HAP-1 (cell line): ENCODE results near the gene KLF5.
"Not testable (repeated sequence)": the region's sequence is repeated elsewhere in the genome, so short reads cannot be mapped to it uniquely, and the experiment has no call there.

ENCODE experiments used
- DNase-seq, 2 experiments: peaks; one replicate each; pipeline ENCODE4 v3.0.0-alpha.2; 2016 to 2020; ENCODE audit warnings: low spot score in 2 of 2
- H3K27me3 ChIP-seq: fragments of 250-450 bp; sonication (Bioruptor Pico); 2 replicates; pipeline ENCODE4 v1.5.1; 2020; ENCODE audit warnings: low read depth, mild to moderate bottlenecking, moderate library complexity
- H3K36me3 ChIP-seq: fragments of 250-450 bp; sonication (Bioruptor Pico); replicated peaks from 2 replicates; pipeline ENCODE4 v1.5.1; 2020; ENCODE audit warnings: mild to moderate bottlenecking
- H3K4me1 ChIP-seq: fragments of 250-450 bp; sonication (Bioruptor Pico); 2 replicates; pipeline ENCODE4 v1.5.1; 2020; ENCODE audit warnings: mild to moderate bottlenecking
- H3K4me3 ChIP-seq: fragments of 250-450 bp; sonication (Bioruptor Pico); 2 replicates; pipeline ENCODE4 v1.5.1; 2020; ENCODE audit warnings: mild to moderate bottlenecking, moderate library complexity
- H3K9me3 ChIP-seq: fragments of 250-450 bp; sonication (Bioruptor Pico); 2 replicates; pipeline ENCODE4 v1.5.1; 2020; ENCODE audit warnings: mild to moderate bottlenecking, moderate library complexity
- in situ Hi-C: fragments of 300-500 bp; cut with MboI; formaldehyde crosslinking; loops from 3 replicates; pipeline ENCODE4 v1.14.3; 2020; ENCODE audit warnings: low sequenced_read_pairs, inconsistent platforms, mixed read lengths

The KLF5 gene

GRCh38 chr13:73081256-73081915 lies 22.6 kb downstream of the KLF5 start:
- in situ Hi-C loops, result no loop called here
- no peak for DNase-seq
- H3K4me3 ChIP-seq, result no peak overlapping the region
- H3K36me3 ChIP-seq, result peaks cover 8% of the 10 kb centered on the region
- no peaks in the 10 kb centered on the region for H3K4me1 ChIP-seq
- no peaks in the 10 kb centered on the region for H3K9me3 ChIP-seq
- no peaks in the 10 kb centered on the region for H3K27me3 ChIP-seq

GRCh38 chr13:73082471-73082870 lies 23.7 kb downstream of the KLF5 start:
- Histone ChIP-seq H3K36me3 (peaks cover 2% of the 10 kb centered on the region; the same call in 1 of the 2 replicates), H3K4me1 (no peaks in the 10 kb centered on the region; the same call in 1 of the 2 replicates), H3K9me3 (no peaks in the 10 kb centered on the region), H3K27me3 (no peaks in the 10 kb centered on the region), H3K4me3 (no peak overlapping the region)
- in situ Hi-C loops, result no loop called here
- no peak for DNase-seq

DNA sequence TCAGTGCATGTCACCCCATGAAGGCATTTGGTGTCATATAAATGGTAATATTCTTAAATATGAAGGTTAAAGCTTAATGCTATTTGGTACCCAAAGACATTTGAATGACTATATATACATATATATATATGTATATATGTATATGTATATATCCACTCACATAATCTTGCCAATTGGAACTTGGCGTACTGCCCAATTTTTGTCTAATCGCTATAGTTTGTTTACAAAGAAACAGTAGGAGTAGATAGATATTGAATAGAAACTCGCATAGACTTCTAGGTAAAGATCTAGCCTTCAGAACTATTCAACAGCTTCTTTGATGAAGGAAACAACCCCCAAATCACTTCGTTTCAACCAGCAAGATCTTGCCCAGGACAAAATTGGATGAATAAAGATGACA lies 24.1 kb downstream of the KLF5 start:
- no peaks in the 10 kb centered on the region; the same call in 1 of the 2 replicates for H3K4me1 ChIP-seq
- H3K9me3 ChIP-seq, result no peaks in the 10 kb centered on the region
- DNase-seq, result no peak
- no peak overlapping the region for H3K4me3 ChIP-seq
- in situ Hi-C loops, result no loop called here
- H3K27me3 ChIP-seq, result no peaks in the 10 kb centered on the region
- H3K36me3 ChIP-seq, result no peaks in the 10 kb centered on the region

DNA sequence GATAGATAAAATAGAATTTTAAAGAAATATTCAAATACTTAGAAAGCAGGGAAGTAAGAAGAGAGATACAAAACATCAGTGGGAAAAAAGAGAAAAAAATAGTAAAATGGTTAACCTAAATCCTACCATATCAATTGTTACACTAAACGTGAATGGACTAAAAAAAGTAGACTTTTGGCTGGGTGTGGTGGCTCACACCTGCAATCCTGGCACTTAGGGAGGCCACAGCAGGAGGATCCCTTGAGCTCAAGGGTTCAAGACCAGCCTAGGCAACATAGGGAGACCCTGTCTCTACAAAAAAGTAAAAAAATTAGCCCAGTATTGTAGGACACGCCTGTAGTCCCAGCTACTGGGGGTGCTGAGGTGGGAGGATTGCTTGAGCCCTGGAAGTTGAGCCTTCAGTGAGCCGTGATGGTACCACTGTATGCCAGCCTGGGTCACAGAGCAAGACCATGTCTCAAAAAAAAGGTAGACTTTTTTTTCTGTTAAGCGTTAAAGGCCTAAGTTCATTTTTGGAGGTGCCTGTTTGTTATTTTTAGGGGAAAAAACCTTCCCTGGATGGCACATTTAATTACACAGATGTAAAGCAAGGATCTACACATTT lies 29.6 kb downstream of the KLF5 start:
- DNase-seq, result no peak
- 0 out of 2 replicates have a peak, but pooled peaks cover 4% of the 10 kb centered on the region for H3K9me3 ChIP-seq
- in situ Hi-C loops, result no loop called here

DNA sequence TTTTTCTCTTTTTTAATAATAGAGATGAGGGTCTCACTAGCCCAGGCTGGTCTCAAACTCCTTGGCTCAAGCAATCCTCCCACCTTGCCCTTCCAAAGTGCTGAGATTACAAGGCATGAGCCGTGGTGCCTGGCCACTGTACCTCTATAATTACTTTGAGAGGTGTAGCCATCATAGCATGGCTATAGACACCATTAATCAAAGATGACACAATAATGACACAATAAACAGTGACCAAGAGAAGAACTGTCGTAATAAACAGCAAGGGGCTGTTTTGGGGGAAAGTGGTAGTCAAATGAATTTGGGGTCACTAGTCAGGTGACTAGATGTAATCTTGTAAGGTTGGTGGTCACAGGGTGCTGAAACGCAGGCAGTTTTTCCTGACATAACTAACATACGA lies 30.4 kb downstream of the KLF5 start:
- in situ Hi-C loops, result no loop called here
- no peaks in the 10 kb centered on the region for H3K36me3 ChIP-seq
- DNase-seq, result no peak
- no peaks in the 10 kb centered on the region; the same call in 1 of the 2 replicates for H3K4me1 ChIP-seq
- no peak overlapping the region for H3K4me3 ChIP-seq
- 0 out of 2 replicates have a peak, but pooled peaks cover 4% of the 10 kb centered on the region for H3K9me3 ChIP-seq
- H3K27me3 ChIP-seq, result no peaks in the 10 kb centered on the region

More for the DNA sequence above, 29.6 kb downstream of the KLF5 start:
- no peaks in the 10 kb centered on the region for H3K27me3 ChIP-seq
- H3K4me3 ChIP-seq, result no peak overlapping the region
- no peaks in the 10 kb centered on the region for H3K36me3 ChIP-seq
- no peaks in the 10 kb centered on the region; the same call in 1 of the 2 replicates for H3K4me1 ChIP-seq

- in situ Hi-C loops, result no loop called here
Measured at GRCh38 chr13:73090116-73090822, 31.5 kb downstream of the KLF5 start.

DNA sequence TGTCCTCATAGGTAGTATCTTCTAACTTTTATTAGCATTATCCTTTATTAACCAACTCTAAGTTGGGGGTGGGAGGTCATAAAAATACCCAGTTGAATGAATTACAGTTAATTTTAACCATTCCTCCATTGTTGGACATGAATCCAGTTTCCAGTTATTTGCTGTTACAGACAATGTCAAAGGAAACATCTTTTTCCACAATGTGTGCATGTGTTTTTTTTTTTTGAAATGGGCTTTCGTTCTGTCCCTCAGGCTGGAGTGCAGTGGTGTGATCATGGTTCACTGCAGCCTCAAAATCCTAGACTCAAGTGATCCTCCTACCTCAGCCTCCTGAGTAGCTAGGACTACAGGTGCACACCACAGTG lies 32.0 kb downstream of the KLF5 start:
- no peak for DNase-seq
- H3K9me3 ChIP-seq, result 0 out of 2 replicates have a peak, but pooled peaks cover 4% of the 10 kb centered on the region
- H3K27me3 ChIP-seq, result no peaks in the 10 kb centered on the region
- no peaks in the 10 kb centered on the region for H3K36me3 ChIP-seq
- no peaks in the 10 kb centered on the region; the same call in 1 of the 2 replicates for H3K4me1 ChIP-seq
- in situ Hi-C loops, result no loop called here
- no peak overlapping the region for H3K4me3 ChIP-seq

More at GRCh38 chr13:73090116-73090822, 31.5 kb downstream of the KLF5 start:
- DNase-seq, result no peak
- Histone ChIP-seq H3K4me3 (no peak overlapping the region), H3K36me3 (no peaks in the 10 kb centered on the region), H3K4me1 (no peaks in the 10 kb centered on the region; the same call in 1 of the 2 replicates), H3K9me3 (0 out of 2 replicates have a peak, but pooled peaks cover 4% of the 10 kb centered on the region), H3K27me3 (no peaks in the 10 kb centered on the region)

DNA sequence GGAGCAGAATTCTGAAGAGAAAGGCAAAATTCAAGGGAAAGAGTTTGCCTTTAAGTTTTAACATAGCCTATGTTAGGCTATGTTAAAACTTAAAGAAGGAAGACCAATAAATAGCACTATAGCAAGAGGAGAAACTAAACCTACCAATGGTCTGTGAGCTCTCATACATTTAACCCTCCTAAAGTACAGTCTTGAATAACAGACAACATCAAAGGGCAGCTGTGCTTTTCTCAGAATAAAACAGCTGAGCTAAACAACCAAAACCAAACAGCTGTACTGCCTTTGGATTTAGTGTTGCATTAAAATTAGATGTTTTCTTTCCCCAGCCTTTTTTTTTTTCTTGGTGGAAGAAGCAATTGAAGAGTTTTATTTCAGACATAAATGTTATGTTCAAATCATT lies 34.0 kb downstream of the KLF5 start:
- no peak for DNase-seq
- H3K4me3 ChIP-seq, result no peak overlapping the region
- H3K9me3 ChIP-seq, result peaks cover 8% of the 10 kb centered on the region; the same call in 1 of the 2 replicates
- no peaks in the 10 kb centered on the region for H3K4me1 ChIP-seq
- in situ Hi-C loops, result no loop called here
- H3K27me3 ChIP-seq, result no peaks in the 10 kb centered on the region
- no peaks in the 10 kb centered on the region for H3K36me3 ChIP-seq

DNA sequence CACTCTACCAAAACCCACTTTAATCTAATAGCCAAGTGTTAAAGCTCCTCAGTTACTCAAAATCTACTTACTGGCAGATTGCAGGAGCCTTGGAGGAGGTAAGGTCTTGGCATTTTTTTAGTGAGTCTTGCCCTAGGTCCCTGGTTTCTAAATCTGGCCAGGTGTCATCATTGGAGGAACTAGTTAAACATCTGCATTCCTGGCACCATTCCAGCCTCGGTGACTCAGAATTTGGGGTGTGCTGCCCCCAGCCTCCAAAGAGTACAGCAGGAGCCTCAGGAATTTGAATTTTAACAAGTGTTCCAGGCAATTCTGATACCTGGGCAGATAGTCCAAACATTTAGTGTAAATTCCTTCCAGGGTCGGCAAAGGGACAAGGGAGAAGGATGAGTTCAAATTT lies 37.4 kb downstream of the KLF5 start:
- in situ Hi-C loops, result no loop called here

GRCh38 chr13:73096638-73097037 lies 37.8 kb downstream of the KLF5 start:
- Histone ChIP-seq H3K9me3 (peaks cover 4% of the 10 kb centered on the region; the same call in 1 of the 2 replicates), H3K4me1 (peaks cover under 1% of the 10 kb centered on the region; the same call in 1 of the 2 replicates), H3K27me3 (no peaks in the 10 kb centered on the region), H3K36me3 (no peaks in the 10 kb centered on the region), H3K4me3 (no peak overlapping the region)
- in situ Hi-C loops, result no loop called here
- DNase-seq, result no peak

More for the DNA sequence above, 37.4 kb downstream of the KLF5 start:
- no peak for DNase-seq
- Histone ChIP-seq H3K4me1 (no peaks in the 10 kb centered on the region), H3K36me3 (no peaks in the 10 kb centered on the region), H3K9me3 (peaks cover 4% of the 10 kb centered on the region; the same call in 1 of the 2 replicates), H3K4me3 (no peak overlapping the region), H3K27me3 (no peaks in the 10 kb centered on the region)

- in situ Hi-C loops, DNase-seq: not testable (repeated sequence)
Measured at GRCh38 chr13:73100781-73101180, 42.0 kb downstream of the KLF5 start.

DNA sequence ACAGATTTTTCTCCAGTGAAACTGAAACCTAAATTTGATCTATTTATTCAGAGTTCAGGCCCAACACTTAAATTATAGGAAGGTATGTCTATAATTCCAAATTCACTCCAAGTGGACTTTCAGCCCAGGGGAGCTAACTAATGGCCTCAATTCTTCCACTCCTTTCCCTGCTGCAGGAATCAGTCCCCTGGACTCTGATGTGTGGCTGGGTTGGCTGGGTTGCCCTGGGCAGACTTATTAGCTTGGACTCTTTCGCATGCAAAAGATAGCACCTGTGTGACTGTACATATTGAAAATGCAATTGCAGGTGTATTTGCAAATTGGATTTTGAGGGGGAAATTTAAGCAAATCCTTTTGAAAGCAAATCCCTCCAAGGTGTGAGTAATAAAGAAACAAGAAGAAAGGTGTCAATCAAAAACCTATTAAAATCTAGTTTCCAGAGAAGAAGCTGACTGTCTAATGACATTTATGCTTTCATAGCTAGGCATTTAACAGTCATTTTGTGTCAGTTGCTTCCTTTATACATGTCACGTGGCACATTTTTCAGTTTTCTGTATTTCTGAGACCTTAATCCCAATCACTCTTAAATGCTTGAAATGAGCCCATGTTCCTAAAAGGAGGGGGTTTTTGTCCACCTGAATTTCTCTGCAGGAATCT lies 42.7 kb downstream of the KLF5 start:
- Histone ChIP-seq H3K9me3 (peaks cover 1% of the 10 kb centered on the region; the same call in 1 of the 2 replicates), H3K27me3 (no peaks in the 10 kb centered on the region), H3K4me3 (no peak overlapping the region), H3K4me1 (peaks cover 5% of the 10 kb centered on the region; the same call in 1 of the 2 replicates), H3K36me3 (no peaks in the 10 kb centered on the region)
- DNase-seq, result no peak
- in situ Hi-C loops, result no loop called here

More at GRCh38 chr13:73100781-73101180, 42.0 kb downstream of the KLF5 start:
- H3K36me3 ChIP-seq, H3K4me3 ChIP-seq, H3K27me3 ChIP-seq, H3K9me3 ChIP-seq, H3K4me1 ChIP-seq: not testable (repeated sequence)

- H3K4me3 ChIP-seq, result no peak overlapping the region
- DNase-seq, result no peak
- H3K4me1 ChIP-seq, result peaks cover 11% of the 10 kb centered on the region; the same call in 1 of the 2 replicates
- in situ Hi-C loops, result no loop called here
- no peaks in the 10 kb centered on the region for H3K36me3 ChIP-seq
- no peaks in the 10 kb centered on the region for H3K27me3 ChIP-seq
- no peaks in the 10 kb centered on the region for H3K9me3 ChIP-seq
Measured at GRCh38 chr13:73103238-73103637, 44.4 kb downstream of the KLF5 start.
